HEK293T (cell line): Measurements from ENCODE around the gene ELOVL7.
A peak's percentile ranks its signal among the peaks of the same experiment; 100 is the strongest.
"Not testable (repeated sequence)": the region's sequence is repeated elsewhere in the genome, so short reads cannot be mapped to it uniquely, and the experiment has no call there.

Experiments used
- CTCF ChIA-PET: fragments of 350-600 bp; formaldehyde crosslinking; extraction: SDS; loops from one replicate; lab custom pipeline; 2021; ENCODE audit warnings: antibody characterized with exemption, inconsistent platforms; lab: Yijun Ruan, JAX
- POLR2A ChIA-PET: fragments of 350-600 bp; formaldehyde crosslinking; extraction: SDS; loops from one replicate; lab custom pipeline; 2020; ENCODE audit warnings: antibody characterized with exemption, inconsistent platforms; lab: Yijun Ruan, JAX
- DNase-seq: peaks from one replicate; pipeline ENCODE4 v3.0.0; 2012; ENCODE audit warnings: mixed read lengths; ENCODE audit errors: extremely low spot score
- ARNT ChIP-seq: fragments of 450-650 bp; IDR thresholded peaks from 2 replicates; pipeline ENCODE4 v1.6.1; 2017; ENCODE audit warnings: mild to moderate bottlenecking
- BHLHE40 ChIP-seq: fragments of 450-650 bp; IDR thresholded peaks from 2 replicates; pipeline ENCODE4 v1.6.1; 2016; ENCODE audit warnings: mild to moderate bottlenecking, moderate library complexity, borderline replicate concordance
- CTBP1 ChIP-seq: fragments of 450-650 bp; IDR thresholded peaks from 2 replicates; pipeline ENCODE4 v1.6.1; 2016; ENCODE audit warnings: borderline replicate concordance
- ELF4 ChIP-seq: fragments of 450-650 bp; IDR thresholded peaks from 2 replicates; pipeline ENCODE4 v1.6.1; 2017; ENCODE audit warnings: antibody characterized with exemption
- FOXA1 ChIP-seq: fragments of 450-650 bp; IDR thresholded peaks from 2 replicates; pipeline ENCODE4 v1.6.1; 2016; ENCODE audit warnings: mild to moderate bottlenecking
- FOXK2 ChIP-seq: fragments of 450-650 bp; IDR thresholded peaks from 2 replicates; pipeline ENCODE4 v1.6.1; 2016; ENCODE audit warnings: mild to moderate bottlenecking
- FOXM1 ChIP-seq: fragments of 450-650 bp; IDR thresholded peaks from 2 replicates; pipeline ENCODE4 v1.6.1; 2017; ENCODE audit warnings: mild to moderate bottlenecking, borderline replicate concordance
- HDGF ChIP-seq: fragments of 450-650 bp; IDR thresholded peaks from 2 replicates; pipeline ENCODE4 v1.6.1; 2017; ENCODE audit warnings: antibody characterized with exemption, borderline replicate concordance
- L3MBTL2 ChIP-seq: fragments of 450-650 bp; conservative IDR thresholded peaks from 2 replicates; pipeline ENCODE4 v1.6.1; 2016; ENCODE audit warnings: mild to moderate bottlenecking
- LEF1 ChIP-seq: fragments of 450-650 bp; IDR thresholded peaks from 2 replicates; pipeline ENCODE4 v1.6.1; 2017; ENCODE audit warnings: mild to moderate bottlenecking, borderline replicate concordance
- NFRKB ChIP-seq: fragments of 450-650 bp; IDR thresholded peaks from 2 replicates; pipeline ENCODE4 v1.6.1; 2016; ENCODE audit warnings: mild to moderate bottlenecking, moderate library complexity
- SP1 ChIP-seq: fragments of 450-650 bp; IDR thresholded peaks from 2 replicates; pipeline ENCODE4 v1.6.1; 2017
- SUZ12 ChIP-seq: fragments of 450-650 bp; IDR thresholded peaks from 2 replicates; pipeline ENCODE4 v1.6.1; 2016; ENCODE audit warnings: mild to moderate bottlenecking
- TARDBP ChIP-seq: fragments of 450-650 bp; IDR thresholded peaks from 2 replicates; pipeline ENCODE4 v1.6.1; 2016
- ZNF384 ChIP-seq: fragments of 450-650 bp; IDR thresholded peaks from 2 replicates; pipeline ENCODE4 v1.6.1; 2016
- TF ChIP-seq, protein P1 (sequence below): fragments of 450-650 bp; IDR thresholded peaks from 2 replicates; pipeline ENCODE4 v1.6.1; 2016

ELOVL7 gene

DNA sequence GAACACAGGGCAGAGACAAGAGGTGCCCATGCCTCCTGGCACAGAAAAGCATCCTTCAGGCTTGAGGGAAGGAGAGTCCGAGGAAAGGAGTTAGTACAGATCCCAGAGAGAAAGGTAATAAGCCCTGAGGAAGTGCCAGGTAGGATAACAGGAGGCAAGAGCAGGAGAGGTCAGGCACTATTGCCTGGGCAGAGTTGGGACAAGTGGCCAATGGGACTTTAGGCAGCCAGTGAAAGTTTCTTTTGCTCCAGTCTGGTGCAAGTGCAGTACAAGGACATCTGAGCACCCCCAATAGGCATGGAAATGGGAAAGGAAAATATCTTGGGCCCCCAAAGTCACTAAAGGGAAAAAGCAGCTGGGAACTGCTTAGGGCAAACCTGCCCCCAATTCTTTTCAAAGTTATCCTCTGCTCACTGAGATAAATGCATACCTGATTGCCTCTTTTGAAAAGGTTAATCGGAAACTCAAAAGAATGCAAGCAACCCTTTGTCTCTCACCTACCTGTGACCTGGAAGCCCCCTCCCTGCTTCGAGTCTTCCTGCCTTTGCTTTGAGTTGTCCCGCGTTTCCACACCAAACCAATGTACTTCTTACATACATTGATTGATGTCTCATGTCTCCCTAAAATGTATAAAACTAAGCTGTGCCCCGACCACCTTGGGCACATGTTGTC is 46.5 kb downstream of the ELOVL7 start:
- no peak for DNase-seq
- TF ChIP-seq ZNF384, result no peak
- TF ChIP-seq FOXA1, result no peak
- no peak for TF ChIP-seq FOXK2
- no peak for TF ChIP-seq L3MBTL2
- no peak for TF ChIP-seq TARDBP
- TF ChIP-seq HDGF, result no peak
- TF ChIP-seq LEF1, result no peak
- no peak for TF ChIP-seq ARNT
- no peak for TF ChIP-seq CTBP1
- TF ChIP-seq, protein P1, sequence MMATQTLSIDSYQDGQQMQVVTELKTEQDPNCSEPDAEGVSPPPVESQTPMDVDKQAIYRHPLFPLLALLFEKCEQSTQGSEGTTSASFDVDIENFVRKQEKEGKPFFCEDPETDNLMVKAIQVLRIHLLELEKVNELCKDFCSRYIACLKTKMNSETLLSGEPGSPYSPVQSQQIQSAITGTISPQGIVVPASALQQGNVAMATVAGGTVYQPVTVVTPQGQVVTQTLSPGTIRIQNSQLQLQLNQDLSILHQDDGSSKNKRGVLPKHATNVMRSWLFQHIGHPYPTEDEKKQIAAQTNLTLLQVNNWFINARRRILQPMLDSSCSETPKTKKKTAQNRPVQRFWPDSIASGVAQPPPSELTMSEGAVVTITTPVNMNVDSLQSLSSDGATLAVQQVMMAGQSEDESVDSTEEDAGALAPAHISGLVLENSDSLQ, result no peak
- no peak for TF ChIP-seq NFRKB
- TF ChIP-seq SP1, result no peak
- ChIA-PET CTCF (no interaction called here), POLR2A (no interaction called here)

DNA sequence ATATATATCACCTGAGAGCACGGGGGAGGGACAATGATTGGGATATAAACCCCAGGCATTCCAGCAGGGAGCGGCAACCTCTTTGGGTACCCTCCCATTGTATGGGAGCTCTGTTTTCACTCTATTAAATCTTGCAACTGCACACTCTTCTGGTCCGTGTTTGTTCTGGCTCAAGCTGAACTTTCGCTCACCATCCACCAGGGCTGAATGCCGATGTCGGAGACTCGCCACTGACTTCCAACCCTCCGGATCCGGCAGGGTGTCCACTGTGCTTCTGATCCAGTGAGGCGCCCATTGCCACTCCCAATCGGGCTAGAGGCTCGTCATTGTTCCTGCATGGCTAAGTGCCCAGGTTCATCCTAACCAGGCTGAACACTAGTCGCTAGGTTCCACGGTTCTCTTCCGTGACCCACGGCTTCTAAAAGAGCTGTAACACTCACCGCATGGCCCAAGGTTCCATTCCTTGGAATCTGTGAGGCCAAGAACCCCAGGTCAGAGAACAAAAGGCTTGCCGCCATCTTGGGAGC is 48.6 kb downstream of the ELOVL7 start:
- CTCF ChIA-PET, DNase-seq, POLR2A ChIA-PET: not testable (repeated sequence)

GRCh38 chr5:60794691-60795090 is 49.4 kb downstream of the ELOVL7 start:
- CTCF ChIA-PET, result no interaction called here
- POLR2A ChIA-PET, result no interaction called here

DNA sequence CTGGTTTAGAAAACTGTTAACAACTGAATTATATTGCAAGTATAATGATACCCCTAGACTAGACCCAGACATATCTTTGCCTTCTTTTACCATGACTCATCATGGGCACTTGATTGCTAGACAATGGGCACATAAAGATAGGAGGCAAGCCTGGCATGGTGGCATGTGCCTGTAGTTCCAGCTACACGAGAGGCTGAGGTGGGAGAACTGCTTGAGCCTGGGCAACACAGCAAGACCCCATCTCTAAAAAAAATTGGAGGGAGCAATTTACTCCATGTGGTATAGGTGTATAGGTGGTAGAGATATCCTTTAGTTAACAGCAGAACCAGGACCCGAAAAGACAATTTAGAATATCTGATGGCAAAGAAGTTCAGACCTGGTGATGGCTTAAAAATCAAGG is 51.6 kb downstream of the ELOVL7 start:
- CTCF ChIA-PET, result no interaction called here
- POLR2A ChIA-PET, result no interaction called here
- no peak for TF ChIP-seq FOXK2
- no peak for TF ChIP-seq TARDBP
- no peak for TF ChIP-seq SP1
- TF ChIP-seq, protein P1, result no peak
- TF ChIP-seq FOXM1, result no peak
- TF ChIP-seq ARNT, result no peak
- no peak for TF ChIP-seq CTBP1
- no peak for TF ChIP-seq L3MBTL2
- no peak for TF ChIP-seq ZNF384
- TF ChIP-seq FOXA1, result no peak
- no peak for TF ChIP-seq HDGF
- no peak for TF ChIP-seq SUZ12
- no peak for TF ChIP-seq ELF4
- no peak for TF ChIP-seq LEF1
- no peak for DNase-seq

More at GRCh38 chr5:60794691-60795090, 49.4 kb downstream of the ELOVL7 start:
- TF ChIP-seq HDGF, result no peak
- peak; percentile 11 for DNase-seq

DNA sequence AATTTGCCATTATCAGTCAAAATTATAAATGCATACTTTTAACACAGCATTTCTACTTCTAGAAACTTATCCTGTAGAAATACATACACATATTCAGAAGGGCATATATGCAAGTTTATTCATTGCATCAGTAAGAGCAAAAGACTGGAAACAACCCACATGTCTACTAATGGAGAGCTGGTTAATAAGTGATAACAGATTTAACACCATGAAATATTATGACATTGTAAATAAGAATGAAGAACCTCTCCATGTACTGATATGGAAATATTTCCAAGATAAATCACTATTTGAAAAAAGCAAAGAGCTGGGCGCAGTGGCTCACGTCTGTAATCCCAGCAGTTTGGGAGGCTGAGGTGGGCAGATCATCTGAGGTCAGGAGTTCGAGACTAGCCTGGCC is 54.5 kb downstream of the ELOVL7 start:
- no peak for DNase-seq
- CTCF ChIA-PET, result no interaction called here
- TF ChIP-seq CTBP1, result no peak
- TF ChIP-seq ELF4, result no peak
- TF ChIP-seq TARDBP, result no peak
- TF ChIP-seq FOXA1, result no peak
- TF ChIP-seq, protein P1, result no peak
- no peak for TF ChIP-seq LEF1
- TF ChIP-seq HDGF, result no peak
- TF ChIP-seq SP1, result no peak
- no peak for TF ChIP-seq FOXM1
- TF ChIP-seq SUZ12, result no peak
- no peak for TF ChIP-seq ARNT
- TF ChIP-seq ZNF384, result no peak
- no peak for TF ChIP-seq L3MBTL2
- TF ChIP-seq FOXK2, result no peak
- no peak for TF ChIP-seq NFRKB
- no peak for TF ChIP-seq BHLHE40
- POLR2A ChIA-PET, result no interaction called here

- POLR2A ChIA-PET, result no interaction called here
- TF ChIP-seq NFRKB (no peak), FOXA1 (no peak)
- TF ChIP-seq, protein P1, result no peak
- CTCF ChIA-PET, result no interaction called here
- no peak for DNase-seq
Measured at GRCh38 chr5:60788863-60789513, 55.1 kb downstream of the ELOVL7 start.
